ENCODE results near the gene CCL22.

The CCL22 gene

GRCh38 chr16:57345666-57346204 lies 12.8 kb upstream of the CCL22 start:
- in situ Hi-C loops (cut with MboI; ENCODE audit: low sequenced_read_pairs), result no loop called here

GRCh38 chr16:57347858-57348257 lies 10.7 kb upstream of the CCL22 start:
- in situ Hi-C loops (cut with MboI; ENCODE audit: low sequenced_read_pairs), result no loop called here

DNA sequence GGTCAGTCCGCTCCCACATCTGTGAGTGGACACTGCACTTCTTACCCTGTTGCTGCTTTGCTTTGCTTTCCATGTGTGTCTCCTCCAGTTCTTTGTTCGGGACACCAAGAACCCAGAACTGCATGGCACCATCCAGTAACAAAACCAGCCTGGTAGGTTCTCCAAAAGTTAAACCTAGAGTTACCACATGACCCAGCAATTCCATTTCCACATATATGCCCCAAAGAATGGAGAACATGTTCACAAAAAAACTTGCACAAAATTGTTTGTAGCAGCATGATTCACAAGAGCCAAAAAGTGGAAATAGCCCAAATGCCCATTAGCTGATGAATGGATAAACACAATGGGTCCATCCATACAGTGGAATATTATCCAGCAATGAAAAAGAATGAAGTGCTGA lies 10.3 kb upstream of the CCL22 start:
- in situ Hi-C loops (cut with MboI; ENCODE audit: low sequenced_read_pairs), result no loop called here

DNA sequence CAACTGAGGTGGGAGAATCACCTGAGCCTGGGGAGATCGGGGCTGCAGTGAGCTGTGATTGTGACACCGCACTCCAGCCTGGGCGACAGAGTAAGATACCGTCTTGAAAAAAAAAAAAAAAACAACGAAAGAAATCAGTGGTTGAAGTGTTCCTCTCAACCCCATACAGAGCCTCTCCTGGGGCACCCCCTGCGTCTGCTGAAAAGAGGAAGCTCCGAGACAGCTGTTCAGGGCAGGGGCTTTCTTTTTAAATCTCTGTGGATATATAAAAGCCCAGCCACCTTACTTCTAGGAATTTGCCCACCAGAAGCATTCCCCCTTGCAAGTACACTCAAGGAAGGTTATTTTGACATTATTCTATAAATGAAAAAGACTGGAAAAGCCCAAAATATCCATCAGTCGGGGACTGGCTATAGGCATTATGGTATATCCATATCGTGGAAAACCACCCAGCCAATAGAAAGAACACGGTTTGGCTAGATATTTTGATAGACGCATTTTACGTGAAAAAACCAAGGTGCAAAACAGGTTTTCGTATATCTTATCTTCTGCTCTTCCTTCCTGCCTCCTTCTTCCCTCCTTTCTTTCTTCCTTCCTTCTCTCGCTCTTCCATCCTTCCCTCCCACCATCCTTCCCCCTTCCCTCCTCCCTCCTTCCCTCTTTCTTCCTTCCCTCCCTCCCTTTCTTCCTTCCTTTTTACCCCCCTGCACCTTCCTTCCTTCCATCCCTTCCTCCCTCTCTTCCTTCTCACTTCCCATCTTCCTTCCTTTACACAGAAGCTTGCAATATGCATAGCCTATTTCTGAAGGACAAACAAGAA lies 9.2 kb upstream of the CCL22 start:
- in situ Hi-C loops (cut with MboI; ENCODE audit: low sequenced_read_pairs), result no loop called here

- in situ Hi-C loops (cut with MboI; ENCODE audit: low sequenced_read_pairs), result no loop called here
These were observed 5.9 kb upstream of the CCL22 start for GRCh38 chr16:57352636-57353047.

DNA sequence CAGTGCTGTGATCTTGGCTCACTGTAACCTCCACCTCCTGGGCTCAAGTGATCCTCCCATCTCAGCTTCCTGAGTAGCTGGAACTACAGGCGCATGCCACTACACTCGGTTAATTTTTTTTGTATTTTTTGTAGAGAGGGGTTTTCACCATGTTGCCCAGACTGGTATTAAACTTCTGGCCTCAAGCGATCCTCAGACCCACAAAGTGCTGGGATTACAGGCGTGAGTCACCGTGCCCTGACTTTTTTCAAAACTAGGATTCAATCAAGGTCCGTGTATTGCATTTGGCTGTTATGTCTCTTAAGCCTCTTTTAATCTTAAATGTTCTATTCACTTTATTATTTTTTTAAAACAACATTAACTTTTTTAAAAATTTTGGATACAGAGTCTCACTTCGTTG lies 4.3 kb upstream of the CCL22 start:
- in situ Hi-C loops (cut with MboI; ENCODE audit: low sequenced_read_pairs), result no loop called here

- in situ Hi-C loops (cut with MboI; ENCODE audit: low sequenced_read_pairs), result no loop called here
These were observed 2.6 kb upstream of the CCL22 start for GRCh38 chr16:57355898-57356414.

DNA sequence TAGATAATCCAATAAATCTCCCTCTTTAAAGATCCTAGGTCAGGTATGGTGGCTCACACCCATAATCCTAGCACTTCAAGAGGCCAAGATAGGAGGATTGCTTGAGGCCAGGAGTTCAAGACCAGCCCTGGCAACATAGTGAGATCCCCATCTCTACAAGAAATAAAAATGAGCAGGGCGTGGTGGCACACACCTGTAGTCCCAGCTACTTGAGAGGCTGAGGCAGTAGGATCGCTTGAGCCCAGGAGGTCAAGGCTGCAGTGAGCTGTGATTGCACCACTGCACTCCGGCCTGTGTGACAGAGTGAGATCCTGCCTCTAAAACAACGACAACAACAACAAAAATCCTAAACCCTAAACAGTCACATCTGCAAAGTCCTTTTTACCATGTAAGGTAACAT lies 2.0 kb upstream of the CCL22 start:
- in situ Hi-C loops (cut with MboI; ENCODE audit: low sequenced_read_pairs), result no loop called here

DNA sequence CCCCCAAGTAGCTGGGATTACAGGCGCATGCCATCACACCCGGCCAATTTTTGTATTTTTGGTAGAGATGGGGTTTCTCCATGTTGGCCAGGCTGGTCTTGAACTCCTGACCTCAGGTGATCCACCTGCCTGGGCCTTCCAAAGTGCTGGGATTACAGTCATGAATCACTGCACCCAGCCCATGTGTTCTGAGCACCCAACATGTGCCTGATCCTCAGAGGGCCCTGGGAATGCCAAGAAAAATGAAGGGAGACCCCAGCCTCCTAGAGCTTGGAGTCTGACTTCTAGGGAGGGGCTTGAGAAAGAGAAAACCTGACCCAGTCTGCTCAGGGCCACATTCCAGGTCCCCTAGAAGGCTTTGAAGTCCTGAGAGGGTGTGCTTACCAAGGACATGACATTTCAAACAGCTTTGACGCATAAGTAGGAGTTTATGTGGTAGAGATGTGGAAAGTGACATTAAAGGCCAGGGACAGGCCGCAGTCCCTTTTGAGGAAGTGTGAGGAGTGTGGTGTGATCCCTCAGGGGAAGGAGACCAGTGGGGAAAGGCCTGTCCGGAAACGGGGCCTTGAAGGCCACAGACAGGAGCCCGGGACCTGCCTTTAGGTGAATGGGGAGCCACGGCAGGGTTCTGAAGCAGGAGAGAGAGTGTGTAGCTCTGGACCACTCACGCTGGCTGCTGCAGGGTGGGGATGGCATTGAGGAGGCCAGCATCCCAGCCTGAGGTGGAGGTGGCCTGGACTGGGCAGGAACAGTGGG lies 1.1 kb upstream of the CCL22 start:
- in situ Hi-C loops (cut with MboI; ENCODE audit: low sequenced_read_pairs), result no loop called here

DNA sequence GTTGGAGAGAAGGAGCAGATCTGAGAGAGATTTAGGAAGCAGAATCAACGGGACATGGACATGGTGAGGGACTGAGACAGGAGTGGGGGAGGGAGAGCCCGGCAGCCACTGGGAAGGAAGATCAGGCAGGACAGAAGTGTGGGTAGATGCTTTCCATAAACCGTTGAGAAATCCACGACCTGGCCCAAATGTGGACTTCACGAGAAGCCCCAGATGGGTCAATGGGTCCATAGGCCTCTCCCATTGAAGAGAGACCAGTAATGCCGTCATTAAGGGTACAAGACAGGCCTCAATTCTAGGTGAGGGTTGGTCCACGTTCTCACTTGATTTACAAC lies 530 bp upstream of the CCL22 start:
- in situ Hi-C loops (cut with MboI; ENCODE audit: low sequenced_read_pairs), result no loop called here

GRCh38 chr16:57360321-57360935 lies 1.8 kb downstream of the CCL22 start:
- in situ Hi-C loops (cut with MboI; ENCODE audit: low sequenced_read_pairs), result no loop called here

DNA sequence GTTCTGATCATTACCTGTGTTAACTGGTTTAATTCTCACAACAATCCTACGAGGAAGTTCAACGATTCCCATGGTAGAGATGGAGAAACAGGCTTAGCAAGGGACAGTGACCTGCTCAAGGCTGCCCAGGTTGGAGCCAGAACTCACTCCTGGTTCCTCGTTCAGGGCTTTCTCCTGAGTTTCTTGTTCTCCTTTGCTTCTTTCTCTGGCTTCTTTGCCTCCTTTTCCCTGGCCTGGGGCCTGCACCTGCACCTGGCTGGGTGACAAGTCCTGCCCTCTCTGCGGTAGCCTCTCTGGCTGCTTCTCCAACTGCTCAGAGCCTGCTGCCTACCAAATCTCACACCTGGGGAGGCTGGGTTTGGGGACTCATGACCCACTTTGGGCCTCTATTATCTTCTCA lies 2.8 kb downstream of the CCL22 start:
- in situ Hi-C loops (cut with MboI; ENCODE audit: low sequenced_read_pairs), result no loop called here

- in situ Hi-C loops (cut with MboI; ENCODE audit: low sequenced_read_pairs), result no loop called here
These were observed 5.6 kb downstream of the CCL22 start for GRCh38 chr16:57364143-57364542.

DNA sequence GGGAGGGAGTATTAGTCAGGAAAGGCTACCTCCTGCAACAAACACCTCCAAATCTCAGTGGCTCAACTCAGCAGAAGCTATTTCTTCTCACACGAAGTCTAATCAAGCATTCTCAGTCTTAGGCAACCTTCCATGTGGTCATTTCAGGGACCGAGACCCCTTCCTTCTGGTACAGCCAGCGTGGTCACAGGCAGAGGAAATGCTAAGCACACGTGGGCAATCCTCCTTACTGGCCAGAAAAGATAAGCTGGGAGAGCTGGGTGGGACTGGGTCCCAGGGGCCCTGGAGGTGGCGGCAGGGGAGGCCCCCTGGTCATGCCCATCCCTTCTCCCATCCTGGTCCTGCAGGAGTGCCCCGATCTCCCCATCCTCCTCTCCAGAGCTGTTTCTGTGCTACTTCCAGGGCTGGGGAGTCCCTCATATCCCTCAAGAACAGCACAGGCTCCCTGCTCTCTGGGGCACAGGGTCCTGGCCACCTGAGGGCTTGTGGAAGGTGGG lies 8.0 kb downstream of the CCL22 start:
- in situ Hi-C loops (cut with MboI; ENCODE audit: low sequenced_read_pairs), result no loop called here

- in situ Hi-C loops (cut with MboI; ENCODE audit: low sequenced_read_pairs), result no loop called here
These were observed 8.7 kb downstream of the CCL22 start for GRCh38 chr16:57367116-57367752.

GRCh38 chr16:57371494-57372371 lies 13.2 kb downstream of the CCL22 start:
- in situ Hi-C loops (cut with MboI; ENCODE audit: low sequenced_read_pairs), result no loop called here

- in situ Hi-C loops (cut with MboI; ENCODE audit: low sequenced_read_pairs), result no loop called here
These were observed 14.0 kb downstream of the CCL22 start, which contains the start of gene CX3CL1 for GRCh38 chr16:57372372-57373116. TSS of gene CX3CL1 (plus strand) at chr16:57372490. CDS start at chr16:57372569, 79 bp downstream.

DNA sequence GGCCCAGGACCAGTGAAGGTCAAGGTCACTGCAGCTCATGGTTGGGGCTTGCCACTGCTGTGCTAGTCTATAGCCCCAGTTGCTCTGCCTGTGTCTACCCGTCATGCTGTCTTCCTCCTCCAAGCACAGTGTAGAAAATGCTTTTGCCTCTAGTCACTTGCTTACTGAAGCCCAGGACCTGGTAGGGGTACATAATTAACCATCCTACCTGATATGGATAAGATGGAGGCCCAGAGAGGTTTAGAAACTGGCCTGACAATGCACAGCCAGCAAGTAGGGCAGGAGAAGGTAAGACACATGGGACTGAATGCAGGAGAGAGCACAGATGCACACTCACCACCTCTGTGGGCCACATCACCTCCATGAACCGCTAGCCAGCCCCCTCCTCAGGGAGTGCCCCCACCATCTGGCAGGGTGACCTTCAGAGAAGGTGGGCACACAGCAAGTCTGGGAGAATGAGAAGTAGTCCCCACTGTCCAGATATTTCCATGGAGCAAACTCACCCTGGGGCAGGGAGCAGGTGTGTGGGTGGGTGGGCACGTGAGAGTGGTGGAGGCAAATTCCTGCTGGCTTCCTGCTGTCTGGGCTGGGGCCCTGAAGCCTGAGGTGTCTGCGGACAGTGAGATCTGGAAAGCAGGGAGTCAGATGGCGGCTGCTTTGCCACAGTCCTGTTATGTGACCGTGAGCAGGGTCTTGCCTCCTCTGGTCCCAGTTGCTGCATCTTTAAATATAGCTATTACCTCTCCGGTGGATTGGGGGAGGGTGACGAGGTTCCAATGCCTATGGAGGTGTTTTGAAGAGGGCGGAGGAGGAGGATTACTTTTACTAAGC lies 14.7 kb downstream of the CCL22 start:
- in situ Hi-C loops (cut with MboI; ENCODE audit: low sequenced_read_pairs), result no loop called here
